Stomach (tissue), 9 donors: ENCODE measurements around the gene LMOD3. TPM values are rescaled to one million over a fixed set of nuclear protein-coding genes. Genes with fewer than 3 reads are reported as not detected.

Experiments used
- DNase-seq, 2 donors: peaks; one replicate each; pipeline versions ENCODE4 v3.0.0 to v3.0.0-alpha.2; 2013 to 2019
- H3K27ac ChIP-seq, 5 donors: fragments of 200-600 bp in 4 of 5; sonication (generic) in 4 of 5; one replicate each; pipeline ENCODE4 v1.5.1; 2013 to 2019; ENCODE audit warnings: mild to moderate bottlenecking in 1 of 5, moderate library complexity in 1 of 5
- H3K27me3 ChIP-seq, 3 donors: fragments of 200-600 bp; sonication (generic); one replicate each; pipeline ENCODE4 v1.5.1; 2017 to 2019; ENCODE audit warnings: mixed run types in 1 of 3
- H3K36me3 ChIP-seq, 4 donors: fragments of 200-600 bp; sonication (generic); 1 replicate in 3 of 4; 2 replicates in 1 of 4; pipeline ENCODE4 v1.5.1; 2016 to 2019
- H3K4me1 ChIP-seq, 4 donors: fragments of 200-600 bp; sonication (generic); one replicate each; pipeline ENCODE4 v1.5.1; 2016 to 2019
- H3K4me3 ChIP-seq, 4 donors: fragments of 200-600 bp; sonication (generic) in 3 of 4; one replicate each; pipeline ENCODE4 v1.5.1; 2016 to 2019; ENCODE audit warnings: mild to moderate bottlenecking in 1 of 4
- H3K9me3 ChIP-seq, 4 donors: fragments of 200-600 bp; sonication (generic); one replicate each; pipeline ENCODE4 v1.5.1; 2016 to 2019
- EP300 ChIP-seq: sonication (generic); formaldehyde crosslinking; IDR thresholded peaks from one replicate; pipeline ENCODE4 v1.6.1; 2017; ENCODE audit warnings: antibody characterized with exemption
- POLR2A ChIP-seq, 4 donors: fragments of 450-650 bp; IDR thresholded peaks; one replicate each; pipeline ENCODE4 v1.6.1; 2016; ENCODE audit warnings: antibody characterized with exemption in 4 of 4, control low read depth in 2 of 4, mild to moderate bottlenecking in 1 of 4, moderate library complexity in 1 of 4
- POLR2AphosphoS5 ChIP-seq, 3 donors: sonication (generic); formaldehyde crosslinking; IDR thresholded peaks; one replicate each; pipeline ENCODE4 v1.6.1; 2016; ENCODE audit warnings: antibody characterized with exemption in 3 of 3
- WGBS, 5 donors: extraction: QIAGEN DNeasy Blood & Tissue Kit in 3 of 5; methylation state at CpG; one replicate each; pipeline versions ENCODE4 v1.1.5 to v1.1.7; 2013 to 2018; 5-methylcytosine and 5-hydroxymethylcytosine counted together
- intact Hi-C: fragments of 100-400 bp; cut with DNase I; formaldehyde crosslinking; loops from one replicate; pipeline ENCODE4 v1.15.1; 2023; ENCODE audit warnings: low total_unique reads
- polyA plus RNA-seq, 3 donors: library from polyadenylated mRNA; stranded (reverse); fragments of 200-250 nt; gene quantifications; one replicate each; pipeline ENCODE4 v1.2.3, GENCODE V29; 2013
- total RNA-seq, 5 donors: library from RNA; depleted of rRNA; stranded (reverse); fragments of >200 nt; gene quantifications; one replicate each; pipeline versions ENCODE4 v1.1.0 to v1.2.3, GENCODE V29; 2014 to 2016
- TF ChIP-seq, protein P1 (sequence below), 7 experiments: fragments of 450-650 bp in 4 of 7; fragments of 200-600 bp in 3 of 7; sonication (generic) in 3 of 7; IDR thresholded peaks; one replicate each; pipeline ENCODE4 v1.5.1; 2016 to 2019; ENCODE audit warnings: antibody characterized with exemption in 7 of 7, control low read depth in 2 of 7, mild to moderate bottlenecking in 1 of 7
- donor health status: healthy with polysubstance abuse.
- donor health status: Bipolar disorder and iron deficiency.
- donor health status: healthy.

Gene LMOD3
- total and polyA plus RNA-seq, 8 donors = 0.18 to 4.9 (median 0.24) TPM; not detected in 4

DNA sequence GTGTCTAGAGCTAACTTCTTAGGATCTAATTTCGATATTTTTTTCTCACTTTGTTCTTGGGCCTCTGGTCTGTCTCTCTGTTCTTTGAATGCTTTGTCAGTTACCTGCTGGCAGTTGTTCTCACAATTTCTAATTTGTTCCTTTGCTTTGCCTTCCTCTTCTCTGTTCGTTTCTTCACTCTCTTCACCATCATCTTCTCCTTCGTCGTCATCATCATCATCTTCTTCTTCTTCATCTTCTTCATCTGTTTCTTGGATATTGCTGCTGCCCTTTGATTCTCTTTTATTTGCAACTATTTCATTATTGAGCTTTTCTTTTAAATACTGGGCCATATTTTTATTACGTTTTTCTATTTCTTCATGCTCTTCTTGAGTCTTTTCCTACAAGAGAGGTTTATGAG lies 2.7 kb downstream of the LMOD3 start:
- no peak for DNase-seq
- WGBS, 5 donors = 91 to 99% (median 93%) methylated on average over 5 of the region's 5 CpGs
- intact Hi-C loops = no loop called here
- H3K27ac ChIP-seq = no peak overlapping the region
- no peaks in the 10 kb centered on the region for H3K9me3 ChIP-seq
- H3K4me1 ChIP-seq = peaks cover 0 to 16% (median 8%) of the 10 kb centered on the region in 4 donors
- no peak overlapping the region for H3K4me3 ChIP-seq
- TF ChIP-seq POLR2A (IDR thresholded peaks at IDR 0.05) (no peak), EP300 (no peak), POLR2AphosphoS5 (IDR thresholded peaks at IDR 0.05) (no peak)
- TF ChIP-seq, protein P1, sequence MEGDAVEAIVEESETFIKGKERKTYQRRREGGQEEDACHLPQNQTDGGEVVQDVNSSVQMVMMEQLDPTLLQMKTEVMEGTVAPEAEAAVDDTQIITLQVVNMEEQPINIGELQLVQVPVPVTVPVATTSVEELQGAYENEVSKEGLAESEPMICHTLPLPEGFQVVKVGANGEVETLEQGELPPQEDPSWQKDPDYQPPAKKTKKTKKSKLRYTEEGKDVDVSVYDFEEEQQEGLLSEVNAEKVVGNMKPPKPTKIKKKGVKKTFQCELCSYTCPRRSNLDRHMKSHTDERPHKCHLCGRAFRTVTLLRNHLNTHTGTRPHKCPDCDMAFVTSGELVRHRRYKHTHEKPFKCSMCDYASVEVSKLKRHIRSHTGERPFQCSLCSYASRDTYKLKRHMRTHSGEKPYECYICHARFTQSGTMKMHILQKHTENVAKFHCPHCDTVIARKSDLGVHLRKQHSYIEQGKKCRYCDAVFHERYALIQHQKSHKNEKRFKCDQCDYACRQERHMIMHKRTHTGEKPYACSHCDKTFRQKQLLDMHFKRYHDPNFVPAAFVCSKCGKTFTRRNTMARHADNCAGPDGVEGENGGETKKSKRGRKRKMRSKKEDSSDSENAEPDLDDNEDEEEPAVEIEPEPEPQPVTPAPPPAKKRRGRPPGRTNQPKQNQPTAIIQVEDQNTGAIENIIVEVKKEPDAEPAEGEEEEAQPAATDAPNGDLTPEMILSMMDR (IDR thresholded peaks at IDR 0.05) = no peak
- no peaks in the 10 kb centered on the region for H3K27me3 ChIP-seq
- H3K36me3 ChIP-seq = no peaks in the 10 kb centered on the region

DNA sequence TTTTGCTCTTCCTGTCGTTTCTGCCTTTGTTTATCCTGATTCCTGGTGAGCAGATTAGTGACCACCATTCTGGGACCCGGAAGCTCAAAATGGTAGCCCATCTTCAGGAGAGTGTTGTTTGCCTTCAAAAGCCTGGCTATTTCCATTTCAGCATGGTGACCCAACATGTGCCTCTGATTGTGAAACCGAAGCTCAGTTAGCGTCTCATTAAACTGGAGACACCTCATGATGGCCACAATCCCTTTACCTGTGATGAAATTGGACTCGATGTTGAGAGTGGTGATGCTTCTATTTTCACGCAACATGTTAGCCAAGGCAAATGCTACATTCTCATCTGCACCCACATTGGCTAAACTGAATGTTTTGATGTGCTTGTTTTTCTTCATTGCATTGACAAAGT lies 3.3 kb downstream of the LMOD3 start:
- WGBS, 5 donors = 90 to 95% (median 92%) methylated on average over 6 of the region's 6 CpGs
- Histone ChIP-seq H3K27ac (no peak overlapping the region), H3K36me3 (no peaks in the 10 kb centered on the region), H3K4me3 (no peak overlapping the region), H3K4me1 (peaks cover 0 to 16% (median 8%) of the 10 kb centered on the region in 4 donors), H3K9me3 (no peaks in the 10 kb centered on the region), H3K27me3 (no peaks in the 10 kb centered on the region)
- intact Hi-C loops = no loop called here
- TF ChIP-seq EP300 = no peak
- no peak for TF ChIP-seq POLR2A (IDR thresholded peaks at IDR 0.05)
- no peak for TF ChIP-seq POLR2AphosphoS5 (IDR thresholded peaks at IDR 0.05)
- DNase-seq = no peak

DNA sequence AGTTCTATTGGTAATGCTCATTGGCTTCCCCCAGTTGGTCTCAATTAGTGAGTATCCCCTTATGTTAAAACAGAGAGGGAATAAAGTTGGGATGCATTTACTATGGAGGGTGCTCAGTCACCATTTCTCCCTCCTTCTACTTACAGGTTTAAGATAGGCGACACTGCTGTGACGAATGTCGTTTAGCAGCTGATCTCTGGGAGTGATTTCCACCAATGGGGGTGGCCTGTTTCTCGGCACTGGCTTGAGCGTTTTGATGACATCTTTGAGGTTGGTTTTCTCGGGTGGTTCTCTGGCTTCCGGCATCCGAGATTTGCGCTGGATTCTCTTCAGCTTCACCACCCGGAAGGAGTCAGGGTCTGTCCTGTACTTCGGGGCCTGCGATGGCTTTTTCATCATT lies 3.8 kb downstream of the LMOD3 start:
- no peaks in the 10 kb centered on the region for H3K9me3 ChIP-seq
- TF ChIP-seq POLR2AphosphoS5 (IDR thresholded peaks at IDR 0.05) = no peak
- no peak for TF ChIP-seq EP300
- TF ChIP-seq POLR2A (IDR thresholded peaks at IDR 0.05) = no peak
- TF ChIP-seq, protein P1 (IDR thresholded peaks at IDR 0.05) = no peak
- DNase-seq = no peak
- intact Hi-C loops = no loop called here
- H3K4me1 ChIP-seq = peaks cover 0 to 16% (median 8%) of the 10 kb centered on the region in 4 donors
- H3K36me3 ChIP-seq = no peaks in the 10 kb centered on the region
- no peaks in the 10 kb centered on the region for H3K27me3 ChIP-seq
- H3K4me3 ChIP-seq = no peak overlapping the region
- no peak overlapping the region for H3K27ac ChIP-seq
- 97 to 98% (median 97%) methylated on average over 12 of the region's 12 CpGs for WGBS, 5 donors

- peak overlapping the region in 2 of 5 donors; percentile 1 for H3K27ac ChIP-seq
- TF ChIP-seq EP300 (no peak), POLR2A (IDR thresholded peaks at IDR 0.05) (no peak), POLR2AphosphoS5 (IDR thresholded peaks at IDR 0.05) (no peak)
- TF ChIP-seq, protein P1 (IDR thresholded peaks at IDR 0.05) = no peak
- 25 to 56% (median 46%) methylated on average over 3 of the region's 3 CpGs for WGBS, 5 donors
- H3K9me3 ChIP-seq = no peaks in the 10 kb centered on the region
- no peak overlapping the region for H3K4me3 ChIP-seq
- intact Hi-C loops = no loop called here
- DNase-seq = peak; percentile 47 to 55
- H3K27me3 ChIP-seq = no peaks in the 10 kb centered on the region
- H3K36me3 ChIP-seq = no peaks in the 10 kb centered on the region
- H3K4me1 ChIP-seq = peaks cover 0 to 16% (median 8%) of the 10 kb centered on the region in 4 donors
These were observed 5.5 kb downstream of the LMOD3 start for GRCh38 chr3:69116897-69117296.

DNA sequence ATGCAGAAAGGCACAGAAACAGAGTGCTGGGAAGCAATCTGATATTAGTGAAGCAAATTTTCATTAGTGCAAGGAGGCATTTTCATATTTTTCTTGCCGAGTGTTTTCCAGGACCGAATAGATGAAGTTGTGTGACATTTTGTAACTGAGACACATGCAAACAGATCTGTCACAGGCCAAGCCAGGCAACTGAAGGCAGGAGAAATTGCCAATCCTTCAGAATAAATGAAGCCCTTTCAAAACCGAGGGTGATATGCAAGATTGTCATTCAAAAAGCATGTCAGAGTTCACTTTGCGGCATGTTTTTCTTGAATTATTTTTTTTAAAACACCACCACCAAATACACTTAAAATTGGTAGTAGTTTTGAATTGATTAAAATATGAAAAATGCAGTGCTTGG lies 6.2 kb downstream of the LMOD3 start:
- Histone ChIP-seq H3K4me3 (no peak overlapping the region), H3K36me3 (no peaks in the 10 kb centered on the region), H3K4me1 (peaks cover 0 to 16% (median 6%) of the 10 kb centered on the region in 4 donors), H3K27me3 (no peaks in the 10 kb centered on the region), H3K27ac (peak overlapping the region in 1 of 5 donors; percentile 1), H3K9me3 (no peaks in the 10 kb centered on the region)
- no peak for TF ChIP-seq POLR2A (IDR thresholded peaks at IDR 0.05)
- no peak for TF ChIP-seq POLR2AphosphoS5 (IDR thresholded peaks at IDR 0.05)
- TF ChIP-seq, protein P1 (IDR thresholded peaks at IDR 0.05) = no peak
- TF ChIP-seq EP300 = no peak
- intact Hi-C loops = no loop called here
- no peak for DNase-seq
- 45 to 63% (median 58%) methylated on average over 4 of the region's 4 CpGs for WGBS, 5 donors
